Measurements from ENCODE around the gene LRRC4B.
"Not testable (repeated sequence)": the region's sequence is repeated elsewhere in the genome, so short reads cannot be mapped to it uniquely, and the experiment has no call there.

Gene LRRC4B

GRCh38 chr19:50567882-50568727, at the start of gene LRRC4B:
LRRC4B (minus strand) TSS chr19:50568435; CDS start chr19:50548838, 19,597 bp downstream.
- no peak for DNase-seq

GRCh38 chr19:50612504-50613404, 44.5 kb upstream of the LRRC4B start:
- DNase-seq, result not testable (repeated sequence)

DNA sequence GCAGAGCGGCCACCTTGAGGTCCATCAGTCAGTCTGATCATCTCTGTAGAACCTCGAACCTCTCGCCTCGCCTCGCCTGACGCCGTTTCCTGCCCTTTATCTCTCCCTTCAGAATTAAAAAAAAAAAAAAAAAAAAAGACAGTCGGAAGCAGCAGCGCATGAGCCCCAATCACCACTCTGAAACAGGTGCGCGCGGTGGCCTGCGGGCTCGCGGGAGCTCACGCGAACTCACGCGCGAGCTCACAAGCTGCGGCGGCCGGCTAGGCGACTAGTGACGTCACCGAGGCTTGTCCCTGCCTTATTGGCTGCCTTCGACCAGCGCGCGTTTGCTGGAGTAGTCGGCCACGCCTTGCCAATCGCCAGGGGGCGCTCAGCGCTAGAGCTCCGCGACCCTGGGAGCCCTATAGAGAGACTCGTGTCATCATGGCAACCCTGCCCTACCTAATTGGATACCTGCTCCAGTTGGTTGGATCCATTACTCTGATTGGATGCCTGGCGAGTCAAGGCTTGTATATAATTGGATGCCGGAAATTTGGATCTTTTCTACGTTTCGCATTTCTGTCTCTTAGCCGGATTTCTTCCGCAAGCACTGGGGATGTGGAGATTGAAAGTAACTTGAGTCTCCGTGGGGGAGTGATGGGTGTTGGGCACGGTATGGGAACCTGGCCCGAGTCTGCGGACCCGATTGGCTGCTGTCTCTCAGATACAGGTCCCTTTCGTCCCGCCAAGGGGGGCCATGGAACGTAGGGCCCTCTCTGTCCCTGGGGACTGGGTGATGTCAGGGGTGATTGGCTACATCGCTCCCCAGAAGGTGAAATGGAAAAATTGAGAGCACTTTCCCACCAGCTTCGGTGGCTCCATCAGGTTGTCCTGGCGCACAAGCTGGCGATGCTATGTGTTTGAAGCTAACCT, 39.9 kb upstream of the LRRC4B start:
- peak; percentile 18 for DNase-seq

GRCh38 chr19:50607388-50607787, 39.2 kb upstream of the LRRC4B start:
- DNase-seq, result no peak

DNA sequence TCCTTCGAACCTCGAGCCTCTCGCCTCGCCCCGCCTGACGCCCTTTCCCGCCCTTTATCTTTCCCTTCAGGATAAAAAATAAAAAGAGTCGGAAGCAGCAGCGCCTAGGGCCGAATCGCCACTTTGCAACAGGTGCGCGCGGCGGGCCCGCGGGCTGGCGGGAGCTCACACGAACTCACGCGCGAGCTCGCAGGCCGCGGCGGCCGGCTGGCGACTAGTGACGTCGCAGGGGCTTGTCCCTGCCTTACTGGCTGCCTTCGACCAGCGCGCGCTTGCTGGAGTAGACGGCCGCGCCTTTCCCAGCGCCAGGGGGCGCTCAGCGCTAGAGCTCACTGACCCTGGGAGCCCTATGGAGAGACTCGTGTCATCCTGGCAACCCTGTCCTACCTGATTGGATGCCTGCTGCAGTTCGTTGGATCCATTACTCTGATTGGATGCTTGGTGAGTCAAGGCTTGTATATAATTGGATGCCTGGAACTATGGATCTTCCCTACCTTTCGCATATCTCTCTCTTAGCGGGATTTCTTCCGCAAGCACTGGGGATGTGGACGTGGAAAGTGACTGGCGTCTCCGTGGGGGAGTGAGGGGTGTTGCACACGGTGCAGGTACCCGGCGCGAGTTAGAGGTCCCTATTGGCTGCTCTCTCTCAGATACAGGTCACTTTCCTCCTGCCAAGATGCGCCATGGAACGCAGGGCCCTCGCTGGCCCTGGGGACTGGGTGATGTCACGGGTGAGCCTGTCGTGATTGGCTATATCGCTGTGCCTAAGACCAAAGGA, 38.0 kb upstream of the LRRC4B start:
- DNase-seq, result not testable (repeated sequence)

DNA sequence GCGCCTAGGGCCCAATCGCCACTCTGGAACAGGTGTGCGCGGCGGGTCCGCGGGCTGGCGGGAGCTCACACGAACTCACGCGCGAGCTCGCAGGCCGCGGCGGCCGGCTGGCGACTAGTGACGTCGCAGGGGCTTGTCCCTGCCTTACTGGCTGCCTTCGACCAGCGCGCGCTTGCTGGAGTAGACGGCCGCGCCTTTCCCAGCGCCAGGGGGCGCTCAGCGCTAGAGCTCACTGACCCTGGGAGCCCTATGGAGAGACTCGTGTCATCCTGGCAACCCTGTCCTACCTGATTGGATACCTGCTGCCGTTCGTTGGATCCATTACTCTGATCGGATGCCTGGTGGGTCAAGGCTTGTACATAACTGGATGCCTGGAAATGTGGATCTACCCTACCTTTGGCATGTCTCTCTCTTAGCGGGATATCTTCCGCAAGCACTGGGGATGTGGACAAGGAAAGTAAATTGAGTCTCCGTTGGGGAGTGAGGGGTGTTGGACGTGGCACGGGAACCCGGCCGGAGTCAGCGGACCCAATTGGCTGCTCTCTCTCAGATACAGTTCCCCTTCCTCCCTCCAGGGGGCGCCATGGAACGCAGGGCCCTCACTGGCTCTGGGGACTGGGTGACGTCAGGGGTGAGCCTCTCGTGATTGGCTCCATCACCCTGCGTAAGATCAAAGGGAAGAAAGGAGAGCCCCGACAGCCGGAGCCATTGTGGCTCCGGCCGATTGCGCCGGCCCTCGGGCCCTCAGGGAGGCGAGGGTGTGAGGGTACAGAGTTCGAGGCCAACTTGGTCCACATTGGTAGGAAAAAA, 36.2 kb upstream of the LRRC4B start:
- DNase-seq, result not testable (repeated sequence)

- no peak for DNase-seq
Observed at GRCh38 chr19:50602935-50603334, 34.7 kb upstream of the LRRC4B start.

- no peak for DNase-seq
Observed at GRCh38 chr19:50602496-50602895, 34.3 kb upstream of the LRRC4B start.

DNA sequence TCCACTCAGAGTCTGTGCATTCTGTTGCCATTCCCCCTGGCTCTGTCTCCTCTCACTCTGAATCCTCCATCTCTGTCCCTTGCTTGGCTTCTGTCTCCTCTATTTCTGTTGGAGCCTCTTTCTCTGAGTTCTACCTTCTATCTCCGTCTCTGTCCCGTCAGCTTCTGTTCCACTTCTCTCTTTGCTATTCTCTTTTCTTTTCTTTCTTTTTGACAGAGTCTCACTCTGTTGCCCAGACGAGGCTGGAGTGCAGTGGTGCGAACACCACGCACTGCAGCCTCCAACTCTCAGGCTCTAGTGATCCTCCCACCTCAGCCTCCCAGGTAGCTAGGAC, 33.8 kb upstream of the LRRC4B start:
- no peak for DNase-seq

DNA sequence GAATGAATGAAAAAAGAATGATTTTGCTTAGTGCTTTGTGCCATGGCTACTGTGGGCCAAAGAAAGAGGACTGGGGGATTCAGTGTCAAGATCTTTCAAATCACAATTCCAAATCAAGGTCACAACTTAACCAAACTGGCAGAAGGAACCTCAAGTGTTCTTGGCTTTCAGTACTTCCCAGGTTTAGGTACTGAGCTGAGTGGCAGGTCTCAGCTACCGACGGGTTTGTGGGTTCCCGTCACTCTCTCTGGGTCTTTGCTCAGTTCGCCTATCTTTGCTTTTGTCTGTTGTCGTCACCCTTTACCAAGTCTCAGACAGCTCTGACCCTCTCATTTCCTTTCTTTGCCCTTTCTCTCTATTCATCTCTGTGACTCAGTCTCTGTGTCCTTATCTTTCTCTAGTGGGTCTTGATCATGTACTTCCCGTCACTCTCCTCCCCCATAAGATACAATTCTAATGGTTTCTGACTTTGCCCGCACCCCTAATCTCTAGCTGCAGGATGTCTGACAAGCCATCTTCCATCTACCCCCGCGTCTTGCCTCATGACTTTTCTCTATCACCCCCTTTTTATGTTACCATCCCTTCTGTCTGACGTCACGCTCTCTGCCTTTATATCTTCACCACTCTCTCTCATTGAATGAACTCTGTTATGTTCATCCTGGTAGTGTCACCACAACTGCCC, 33.3 kb upstream of the LRRC4B start:
- DNase-seq, result no peak

DNA sequence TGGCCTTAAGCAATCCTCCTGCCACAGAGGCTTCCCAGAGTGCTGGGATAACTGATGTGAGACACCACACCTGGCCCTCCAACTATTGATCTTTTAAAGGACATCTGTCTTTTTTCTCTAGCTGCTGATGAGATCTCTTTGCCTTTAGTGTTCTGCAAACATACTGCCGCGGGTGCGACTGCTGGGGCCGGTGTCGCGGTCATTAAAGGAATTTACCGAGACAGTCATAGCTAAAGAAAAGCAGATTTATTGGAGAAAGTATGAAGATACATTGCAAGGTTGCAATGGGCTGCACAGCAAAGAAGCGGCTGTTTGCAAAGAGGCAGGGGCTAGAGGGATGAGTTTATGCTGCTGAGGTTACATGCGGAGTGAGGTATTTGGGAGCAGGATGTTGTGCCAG, 31.2 kb upstream of the LRRC4B start:
- DNase-seq, result no peak

- no peak for DNase-seq
Observed at GRCh38 chr19:50590191-50590590, 22.0 kb upstream of the LRRC4B start.

- DNase-seq, result not testable (repeated sequence)
Observed at GRCh38 chr19:50581795-50582660, 13.8 kb upstream of the LRRC4B start.

- no peak for DNase-seq
Observed at GRCh38 chr19:50580970-50581634, 12.9 kb upstream of the LRRC4B start.

GRCh38 chr19:50580240-50580639, 12.0 kb upstream of the LRRC4B start:
- no peak for DNase-seq

DNA sequence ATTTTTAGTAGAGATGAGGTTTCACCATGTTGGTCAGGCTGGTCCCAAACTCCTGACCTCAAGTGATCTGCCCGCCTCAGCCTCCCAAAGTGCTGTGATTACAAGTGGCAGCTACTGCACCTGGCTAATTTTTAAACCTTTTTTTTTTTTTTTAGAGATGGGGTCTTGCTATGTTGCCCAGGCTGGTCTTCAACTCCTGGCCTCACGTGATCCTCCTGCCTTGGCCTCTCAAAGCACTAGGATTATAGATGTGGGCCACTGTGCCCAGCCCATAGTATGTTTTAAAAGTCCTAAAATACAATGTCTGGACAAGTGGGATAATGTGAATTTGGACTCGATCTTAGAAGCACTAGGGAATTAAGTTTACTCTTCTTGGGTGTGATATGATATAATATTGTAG, 8.5 kb upstream of the LRRC4B start:
- not testable (repeated sequence) for DNase-seq

- DNase-seq, result no peak
Observed at GRCh38 chr19:50573741-50574461, 5.7 kb upstream of the LRRC4B start.

GRCh38 chr19:50570997-50571396, 2.8 kb upstream of the LRRC4B start:
- no peak for DNase-seq
